Chondrocyte (in vitro differentiated cells): ENCODE data around the gene PAPLN. TPM values are rescaled to one million over a fixed set of nuclear protein-coding genes. Genes with fewer than 3 reads are reported as not detected.
A peak's percentile ranks its signal among the peaks of the same experiment; 100 is the strongest.

Experiments used
- DNase-seq: peaks from one replicate; pipeline ENCODE4 v3.0.0; 2021; ENCODE audit warnings: mixed read lengths, low spot score
- H3K27ac Mint-ChIP-seq: one replicate; pipeline ENCODE4 v1.8.0; 2021; ENCODE audit warnings: mild to moderate bottlenecking, moderate library complexity, mixed read lengths; ENCODE audit not compliant: unreplicated experiment
- H3K27me3 Mint-ChIP-seq: 2 replicates; pipeline ENCODE4 v1.8.0; 2021; ENCODE audit warnings: low read depth, mixed read lengths
- H3K36me3 Mint-ChIP-seq: 2 replicates; pipeline ENCODE4 v1.8.0; 2021; ENCODE audit warnings: low read depth, mixed read lengths
- H3K4me1 Mint-ChIP-seq: 2 replicates; pipeline ENCODE4 v1.8.0; 2021; ENCODE audit warnings: low read depth, mild to moderate bottlenecking, mixed read lengths
- H3K4me3 Mint-ChIP-seq: one replicate; pipeline ENCODE4 v1.8.0; 2021; ENCODE audit warnings: mild to moderate bottlenecking, moderate library complexity, mixed read lengths; ENCODE audit not compliant: unreplicated experiment
- H3K9me3 Mint-ChIP-seq: 2 replicates; pipeline ENCODE4 v1.8.0; 2021; ENCODE audit warnings: low read depth, mixed read lengths
- total RNA-seq: library from RNA; stranded (reverse); gene quantifications from 3 replicates; pipeline ENCODE4 v1.2.1, GENCODE V29; 2021
- TF ChIP-seq, protein P1 (sequence below): fragments of 200-600 bp; sonication (generic); IDR thresholded peaks from 2 replicates; pipeline ENCODE4 v1.5.0; 2021; ENCODE audit warnings: antibody characterized with exemption, mild to moderate bottlenecking, moderate library complexity

The PAPLN gene
- total RNA-seq, 1 donor from 2014 or later = 16.8 TPM

DNA sequence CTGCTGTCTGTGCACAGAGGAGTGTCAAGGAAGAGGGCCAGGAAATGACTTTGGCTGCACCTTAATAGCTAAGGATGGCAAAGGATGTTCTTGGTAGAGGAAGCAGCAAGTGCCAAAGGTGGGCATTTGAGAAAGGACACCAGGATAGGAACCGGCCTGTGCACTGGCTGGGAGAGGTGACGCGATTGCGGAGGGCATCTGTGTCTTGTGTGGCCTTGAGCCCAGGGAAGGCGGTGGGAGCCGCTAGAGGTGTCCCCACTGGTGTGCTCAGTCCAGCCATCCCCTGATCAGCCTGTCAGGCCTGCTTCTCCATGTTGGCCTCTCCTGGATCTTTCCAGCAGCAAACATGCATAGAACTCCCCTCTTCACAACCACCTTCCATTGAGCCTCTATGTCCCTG lies 30.2 kb downstream of the PAPLN start:
- Mint-ChIP-seq H3K9me3 (no peaks in the 10 kb centered on the region), H3K27me3 (no peaks in the 10 kb centered on the region), H3K4me3 (no peak overlapping the region), H3K4me1 (peaks cover 15% of the 10 kb centered on the region), H3K36me3 (peaks cover 5% of the 10 kb centered on the region), H3K27ac (no peak overlapping the region)
- TF ChIP-seq, protein P1, sequence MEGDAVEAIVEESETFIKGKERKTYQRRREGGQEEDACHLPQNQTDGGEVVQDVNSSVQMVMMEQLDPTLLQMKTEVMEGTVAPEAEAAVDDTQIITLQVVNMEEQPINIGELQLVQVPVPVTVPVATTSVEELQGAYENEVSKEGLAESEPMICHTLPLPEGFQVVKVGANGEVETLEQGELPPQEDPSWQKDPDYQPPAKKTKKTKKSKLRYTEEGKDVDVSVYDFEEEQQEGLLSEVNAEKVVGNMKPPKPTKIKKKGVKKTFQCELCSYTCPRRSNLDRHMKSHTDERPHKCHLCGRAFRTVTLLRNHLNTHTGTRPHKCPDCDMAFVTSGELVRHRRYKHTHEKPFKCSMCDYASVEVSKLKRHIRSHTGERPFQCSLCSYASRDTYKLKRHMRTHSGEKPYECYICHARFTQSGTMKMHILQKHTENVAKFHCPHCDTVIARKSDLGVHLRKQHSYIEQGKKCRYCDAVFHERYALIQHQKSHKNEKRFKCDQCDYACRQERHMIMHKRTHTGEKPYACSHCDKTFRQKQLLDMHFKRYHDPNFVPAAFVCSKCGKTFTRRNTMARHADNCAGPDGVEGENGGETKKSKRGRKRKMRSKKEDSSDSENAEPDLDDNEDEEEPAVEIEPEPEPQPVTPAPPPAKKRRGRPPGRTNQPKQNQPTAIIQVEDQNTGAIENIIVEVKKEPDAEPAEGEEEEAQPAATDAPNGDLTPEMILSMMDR = no peak
- DNase-seq = no peak

DNA sequence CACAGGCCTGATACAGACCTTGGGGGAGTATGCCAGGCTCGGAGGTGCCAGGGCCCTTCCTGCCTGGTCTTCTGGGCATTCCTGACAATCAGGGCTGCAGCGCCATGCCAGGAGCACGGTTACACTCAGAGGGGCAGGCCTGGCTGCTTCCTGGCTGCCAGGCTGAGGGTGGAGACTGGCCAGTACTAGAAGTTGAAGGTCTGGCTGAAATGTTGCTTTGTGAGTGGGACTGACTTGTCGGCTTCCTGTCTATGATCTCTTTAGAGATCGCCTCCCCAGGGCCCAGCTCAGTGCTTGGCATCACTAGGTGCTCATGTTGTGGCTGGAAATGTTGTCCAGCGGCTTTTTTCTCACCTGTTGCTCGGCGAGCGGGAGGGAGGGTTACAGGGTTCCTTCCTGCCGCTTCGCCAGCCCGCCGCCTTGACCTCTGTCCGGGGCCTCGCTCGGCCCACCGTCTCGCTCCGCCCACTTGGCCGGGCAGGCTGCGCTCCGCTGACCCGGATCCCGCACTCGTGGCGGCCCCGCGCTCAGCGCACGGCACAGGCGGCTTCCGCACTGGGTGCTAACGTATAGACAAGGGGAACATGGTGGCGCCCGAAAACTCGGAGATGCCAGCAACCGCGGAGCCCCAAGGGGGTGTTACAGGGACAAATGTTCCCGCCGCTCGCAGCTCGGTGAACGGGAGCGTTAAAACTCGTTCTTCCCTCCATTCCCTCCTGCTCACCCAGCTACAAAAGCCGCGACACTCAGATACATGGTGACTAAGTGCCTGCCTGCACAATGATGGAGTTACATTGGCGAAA lies 32.6 kb downstream of the PAPLN start:
- no peak for DNase-seq
- no peaks in the 10 kb centered on the region for H3K27me3 Mint-ChIP-seq
- peak overlapping the region; percentile 57 for H3K4me3 Mint-ChIP-seq
- peaks cover 15% of the 10 kb centered on the region for H3K4me1 Mint-ChIP-seq
- TF ChIP-seq, protein P1 = no peak
- peaks cover 10% of the 10 kb centered on the region for H3K36me3 Mint-ChIP-seq
- no peaks in the 10 kb centered on the region for H3K9me3 Mint-ChIP-seq
- no peak overlapping the region for H3K27ac Mint-ChIP-seq

DNA sequence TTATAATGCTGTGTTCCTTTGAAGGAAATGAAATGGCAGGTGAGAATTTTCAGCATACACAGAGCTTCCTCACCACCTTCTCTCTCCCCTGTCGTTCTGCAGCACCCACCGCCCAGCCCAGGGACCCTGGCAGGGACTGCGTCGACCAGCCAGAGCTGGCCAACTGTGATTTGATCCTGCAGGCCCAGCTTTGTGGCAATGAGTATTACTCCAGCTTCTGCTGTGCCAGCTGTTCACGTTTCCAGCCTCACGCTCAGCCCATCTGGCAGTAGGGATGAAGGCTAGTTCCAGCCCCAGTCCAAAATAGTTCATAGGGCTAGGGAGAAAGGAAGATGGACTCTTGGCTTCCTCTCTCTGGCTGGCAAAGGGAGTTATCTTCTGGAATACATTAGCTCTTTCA lies 35.1 kb downstream of the PAPLN start:
- Mint-ChIP-seq H3K27ac (no peak overlapping the region), H3K27me3 (no peaks in the 10 kb centered on the region), H3K36me3 (peaks cover 21% of the 10 kb centered on the region), H3K4me1 (peaks cover 15% of the 10 kb centered on the region), H3K4me3 (no peak overlapping the region), H3K9me3 (no peaks in the 10 kb centered on the region)
- DNase-seq = no peak
- TF ChIP-seq, protein P1 = no peak

DNA sequence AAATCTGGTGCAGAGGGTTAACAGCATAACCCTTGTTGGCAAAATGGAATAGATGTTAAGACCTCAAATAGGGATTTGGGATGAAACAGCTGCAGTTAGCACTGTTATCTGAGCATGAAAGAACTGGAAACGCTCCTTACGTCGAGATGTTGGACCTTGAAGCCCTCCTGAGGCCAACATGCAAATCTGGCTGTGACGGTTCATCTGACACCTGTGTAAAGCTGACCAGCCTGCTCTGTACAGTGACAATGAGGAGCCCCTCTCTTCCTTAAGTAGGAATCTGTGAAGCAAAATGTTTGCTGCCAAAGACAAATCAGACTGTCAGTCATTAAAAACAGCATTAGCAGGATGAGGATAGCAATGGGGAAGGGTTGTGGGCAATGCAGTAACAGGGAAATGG lies 36.5 kb downstream of the PAPLN start:
- TF ChIP-seq, protein P1 = no peak
- DNase-seq = no peak
- Mint-ChIP-seq H3K4me1 (peaks cover 15% of the 10 kb centered on the region), H3K9me3 (no peaks in the 10 kb centered on the region), H3K4me3 (no peak overlapping the region), H3K36me3 (peaks cover 18% of the 10 kb centered on the region), H3K27me3 (no peaks in the 10 kb centered on the region), H3K27ac (peak overlapping the region; percentile 2)

DNA sequence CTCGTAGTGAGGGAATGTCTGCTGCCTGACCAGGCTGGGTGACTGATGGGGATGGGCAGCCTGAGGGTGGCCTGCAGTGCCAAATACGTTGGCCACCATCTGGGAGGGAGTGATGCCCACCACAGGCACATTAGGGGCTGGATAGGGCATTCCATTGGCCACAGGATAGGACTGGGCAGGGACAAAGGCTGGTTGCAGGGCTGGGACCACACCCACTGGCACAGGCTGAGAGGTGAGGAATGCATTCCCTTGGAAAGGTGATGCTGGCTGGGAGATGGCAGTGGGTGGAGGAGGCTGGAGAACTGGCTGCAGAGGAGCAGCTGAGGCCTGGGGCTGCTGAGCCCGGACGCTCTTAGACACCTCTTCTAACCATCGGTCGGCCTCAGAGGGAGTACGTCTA lies 39.5 kb downstream of the PAPLN start:
- TF ChIP-seq, protein P1 = no peak
- H3K9me3 Mint-ChIP-seq = no peaks in the 10 kb centered on the region
- no peaks in the 10 kb centered on the region for H3K27me3 Mint-ChIP-seq
- DNase-seq = no peak
- peaks cover 25% of the 10 kb centered on the region for H3K36me3 Mint-ChIP-seq
- no peak overlapping the region for H3K4me3 Mint-ChIP-seq
- H3K27ac Mint-ChIP-seq = no peak overlapping the region
- no peaks in the 10 kb centered on the region for H3K4me1 Mint-ChIP-seq
